H9 (cell line): ENCODE measurements around the gene FFAR4. TPM values are rescaled to one million over a fixed set of nuclear protein-coding genes. Genes with fewer than 3 reads are reported as not detected.

ENCODE experiments used
- DNase-seq: peaks from one replicate; pipeline ENCODE4 v3.0.0-alpha.2; 2017
- H2AFZ ChIP-seq: one replicate; pipeline ENCODE4 v1.6.1; 2013; ENCODE audit warnings: mild to moderate bottlenecking, low read length, control low read depth, moderate library complexity
- H2AK5ac ChIP-seq: 2 replicates; pipeline ENCODE4 v1.6.1; 2013; ENCODE audit warnings: low read length, control low read depth, mixed read lengths; ENCODE audit not compliant: insufficient read length
- H2BK120ac ChIP-seq: one replicate; pipeline ENCODE4 v1.6.1; 2013; ENCODE audit warnings: low read depth, mild to moderate bottlenecking, low read length, control low read depth, inconsistent platforms; ENCODE audit not compliant: poor library complexity, severe bottlenecking
- H2BK12ac ChIP-seq: 2 replicates; pipeline ENCODE4 v1.6.1; 2013; ENCODE audit warnings: low read length, control low read depth, mixed read lengths, low read depth; ENCODE audit not compliant: insufficient read length
- H2BK15ac ChIP-seq: 2 replicates; pipeline ENCODE4 v1.6.1; 2013; ENCODE audit warnings: low read depth, low read length, control low read depth
- H2BK20ac ChIP-seq: one replicate; pipeline ENCODE4 v1.6.1; 2013; ENCODE audit warnings: low read depth, mild to moderate bottlenecking, low read length, control low read depth, inconsistent platforms; ENCODE audit not compliant: poor library complexity, severe bottlenecking
- H2BK5ac ChIP-seq: 2 replicates; pipeline ENCODE4 v1.6.1; 2013; ENCODE audit warnings: low read length, control low read depth, mixed read lengths; ENCODE audit not compliant: insufficient read length
- H3K14ac ChIP-seq: 2 replicates; pipeline ENCODE4 v1.6.1; 2013; ENCODE audit warnings: low read length, control low read depth; ENCODE audit not compliant: insufficient read depth
- H3K18ac ChIP-seq: 2 replicates; pipeline ENCODE4 v1.6.1; 2013; ENCODE audit warnings: low read depth, mild to moderate bottlenecking, mixed read lengths, low read length, control low read depth; ENCODE audit not compliant: insufficient read length
- H3K23ac ChIP-seq: 2 replicates; pipeline ENCODE4 v1.6.1; 2013; ENCODE audit warnings: low read length, control low read depth, mixed read lengths, low read depth; ENCODE audit not compliant: insufficient read length
- H3K23me2 ChIP-seq: 2 replicates; pipeline ENCODE4 v1.6.1; 2013; ENCODE audit warnings: low read depth, mild to moderate bottlenecking, mixed read lengths, low read length, control low read depth; ENCODE audit not compliant: insufficient read length, poor library complexity, severe bottlenecking
- H3K27ac ChIP-seq: 2 replicates; pipeline ENCODE4 v1.5.1; 2013; ENCODE audit warnings: low read length, control low read depth, mixed read lengths, low read depth; ENCODE audit not compliant: insufficient read length
- H3K27me3 ChIP-seq: 2 replicates; pipeline ENCODE4 v1.6.1; 2013; ENCODE audit warnings: low read length, control low read depth, inconsistent platforms; ENCODE audit not compliant: insufficient read depth
- H3K4ac ChIP-seq: 2 replicates; pipeline ENCODE4 v1.6.1; 2013; ENCODE audit warnings: low read depth, mild to moderate bottlenecking, control low read depth, inconsistent platforms, low read length, moderate library complexity
- H3K4me1 ChIP-seq: 2 replicates; pipeline ENCODE4 v1.6.1; 2013; ENCODE audit warnings: low read length, control low read depth, inconsistent platforms; ENCODE audit not compliant: insufficient read depth
- H3K4me2 ChIP-seq: 2 replicates; pipeline ENCODE4 v1.6.1; 2013; ENCODE audit warnings: low read length, control low read depth, mixed read lengths; ENCODE audit not compliant: insufficient read length, insufficient read depth
- H3K56ac ChIP-seq: 2 replicates; pipeline ENCODE4 v1.6.1; 2013; ENCODE audit warnings: low read depth, mild to moderate bottlenecking, mixed read lengths, low read length, control low read depth; ENCODE audit not compliant: insufficient read length
- H3K79me1 ChIP-seq: 2 replicates; pipeline ENCODE4 v1.6.1; 2013; ENCODE audit warnings: low read depth, mild to moderate bottlenecking, moderate library complexity, low read length, control low read depth, inconsistent platforms; ENCODE audit not compliant: insufficient read depth, poor library complexity, severe bottlenecking
- H3K79me2 ChIP-seq: 2 replicates; pipeline ENCODE4 v1.6.1; 2013; ENCODE audit warnings: low read length, control low read depth, inconsistent platforms; ENCODE audit not compliant: insufficient read depth
- H3K9ac ChIP-seq: 2 replicates; pipeline ENCODE4 v1.6.1; 2013; ENCODE audit warnings: low read length, control low read depth, mixed read lengths; ENCODE audit not compliant: insufficient read length; ENCODE audit errors: extremely low read depth
- H3K9me3 ChIP-seq: one replicate; pipeline ENCODE4 v1.6.1; 2013; ENCODE audit warnings: low read depth, low read length, inconsistent platforms; ENCODE audit not compliant: control insufficient read depth
- H3T11ph ChIP-seq: one replicate; pipeline ENCODE4 v1.6.1; 2013; ENCODE audit warnings: mild to moderate bottlenecking, low read length, control low read depth, inconsistent platforms
- H4K20me1 ChIP-seq: one replicate; pipeline ENCODE4 v1.6.1; 2013; ENCODE audit not compliant: control insufficient read depth, insufficient read length, insufficient read depth
- H4K5ac ChIP-seq: 2 replicates; pipeline ENCODE4 v1.6.1; 2013; ENCODE audit warnings: low read depth, mild to moderate bottlenecking, mixed read lengths, low read length, control low read depth; ENCODE audit not compliant: insufficient read length
- H4K8ac ChIP-seq: replicated peaks from 2 replicates; pipeline ENCODE4 v1.6.1; 2013; ENCODE audit warnings: low read length, control low read depth, mixed read lengths, low read depth; ENCODE audit not compliant: insufficient read length
- H4K91ac ChIP-seq: 2 replicates; pipeline ENCODE4 v1.6.1; 2013; ENCODE audit warnings: low read depth, mild to moderate bottlenecking, moderate library complexity, mixed read lengths, low read length, control low read depth; ENCODE audit not compliant: insufficient read length
- H3K27ac Mint-ChIP-seq, 3 experiments: 2 replicates in 2 of 3; 3 replicates in 1 of 3; pipeline ENCODE4 v1.8.0; 2020 to 2021; ENCODE audit warnings: mixed read lengths in 3 of 3, mild to moderate bottlenecking in 1 of 3, moderate library complexity in 1 of 3
- H3K27me3 Mint-ChIP-seq: 2 replicates; pipeline ENCODE4 v1.8.0; 2021; ENCODE audit warnings: low read depth, mild to moderate bottlenecking, moderate library complexity, mixed read lengths
- H3K36me3 Mint-ChIP-seq, 3 experiments: 2 replicates in 2 of 3; 3 replicates in 1 of 3; pipeline ENCODE4 v1.8.0; 2020 to 2021; ENCODE audit warnings: low read depth in 3 of 3, mixed read lengths in 3 of 3; ENCODE audit not compliant: insufficient read depth in 1 of 3
- H3K4me1 Mint-ChIP-seq, 2 experiments: 2 replicates each; pipeline ENCODE4 v1.8.0; 2020; ENCODE audit warnings: mixed read lengths in 2 of 2
- H3K4me3 Mint-ChIP-seq, 2 experiments: 2 replicates in 1 of 2; 3 replicates in 1 of 2; pipeline ENCODE4 v1.8.0; 2020 to 2021; ENCODE audit warnings: mild to moderate bottlenecking in 2 of 2, mixed read lengths in 2 of 2, moderate library complexity in 1 of 2
- H3K9me3 Mint-ChIP-seq, 2 experiments: 2 replicates in 1 of 2; 3 replicates in 1 of 2; pipeline ENCODE4 v1.8.0; 2020; ENCODE audit warnings: mild to moderate bottlenecking in 2 of 2, mixed read lengths in 2 of 2, moderate library complexity in 1 of 2
- CTCF ChIP-seq: fragments of 200-600 bp; sonication (generic); conservative IDR thresholded peaks from 3 replicates; pipeline ENCODE4 v1.8.0; 2021; ENCODE audit warnings: antibody characterized with exemption, mild to moderate bottlenecking
- WGBS: extraction: QIAGEN DNeasy Blood & Tissue Kit; methylation state at CpG from one replicate; pipeline ENCODE4 v1.1.7; 2013; ENCODE audit warnings: missing lambda C conversion rate, low lambda C conversion rate, mixed read lengths; ENCODE audit not compliant: insufficient read length; ENCODE audit errors: extremely low coverage; 5-methylcytosine and 5-hydroxymethylcytosine counted together
- total RNA-seq: library from RNA; stranded (reverse); gene quantifications from 2 replicates; pipeline ENCODE4 v1.2.1, GENCODE V29; 2021

The FFAR4 gene
- total RNA-seq, 1 experiment from 2014 or later = not detected

- H3T11ph ChIP-seq = no peak overlapping the region
- no peak for TF ChIP-seq CTCF
- Mint-ChIP-seq H3K27ac (no peak overlapping the region), H3K36me3 (peaks cover 63 to 95% (median 80%) of the 10 kb centered on the region in 3 experiments), H3K27me3 (peaks cover 1% of the 10 kb centered on the region; the same call in 1 of the 2 replicates), H3K4me3 (no peak overlapping the region), H3K9me3 (peaks cover 31 to 36% of the 10 kb centered on the region in 2 experiments), H3K4me1 (no peaks in the 10 kb centered on the region)
- DNase-seq = no peak
- H2BK12ac ChIP-seq = no peak overlapping the region
- H3K79me2 ChIP-seq = no peaks in the 10 kb centered on the region
- H4K91ac ChIP-seq = no peak overlapping the region
- no peak overlapping the region for H3K4ac ChIP-seq
- H2AFZ ChIP-seq = no peak overlapping the region
- no peak overlapping the region for H3K18ac ChIP-seq
- no peaks in the 10 kb centered on the region for H4K20me1 ChIP-seq
- no peak overlapping the region for H2BK120ac ChIP-seq
- no peak overlapping the region for H3K56ac ChIP-seq
- H3K14ac ChIP-seq = no peak overlapping the region
- H2AK5ac ChIP-seq = no peak overlapping the region
- no peak overlapping the region for H3K4me2 ChIP-seq
- H3K23ac ChIP-seq = no peak overlapping the region
- no peaks in the 10 kb centered on the region for H3K23me2 ChIP-seq
- no peak overlapping the region for H3K27ac ChIP-seq
- H3K4me1 ChIP-seq = no peaks in the 10 kb centered on the region
- H4K8ac ChIP-seq = no peak overlapping the region
- H2BK20ac ChIP-seq = no peak overlapping the region
- WGBS = no CpG with 5 or more reads among the region's 4 CpGs
- no peak overlapping the region for H4K5ac ChIP-seq
- H2BK5ac ChIP-seq = no peak overlapping the region
- H2BK15ac ChIP-seq = no peak overlapping the region
- H3K9me3 ChIP-seq = peaks cover 23% of the 10 kb centered on the region
- H3K9ac ChIP-seq = no peak overlapping the region
- H3K27me3 ChIP-seq = no peaks in the 10 kb centered on the region
- no peaks in the 10 kb centered on the region for H3K79me1 ChIP-seq
Observed at GRCh38 chr10:93518531-93518930, 47.9 kb upstream of the FFAR4 start.
